ENCODE measurements around the gene GFOD1. TPM values are rescaled to one million over a fixed set of nuclear protein-coding genes. Genes with fewer than 3 reads are reported as not detected.

The GFOD1 gene
- total RNA-seq, 1 donor = 17.5 TPM

DNA sequence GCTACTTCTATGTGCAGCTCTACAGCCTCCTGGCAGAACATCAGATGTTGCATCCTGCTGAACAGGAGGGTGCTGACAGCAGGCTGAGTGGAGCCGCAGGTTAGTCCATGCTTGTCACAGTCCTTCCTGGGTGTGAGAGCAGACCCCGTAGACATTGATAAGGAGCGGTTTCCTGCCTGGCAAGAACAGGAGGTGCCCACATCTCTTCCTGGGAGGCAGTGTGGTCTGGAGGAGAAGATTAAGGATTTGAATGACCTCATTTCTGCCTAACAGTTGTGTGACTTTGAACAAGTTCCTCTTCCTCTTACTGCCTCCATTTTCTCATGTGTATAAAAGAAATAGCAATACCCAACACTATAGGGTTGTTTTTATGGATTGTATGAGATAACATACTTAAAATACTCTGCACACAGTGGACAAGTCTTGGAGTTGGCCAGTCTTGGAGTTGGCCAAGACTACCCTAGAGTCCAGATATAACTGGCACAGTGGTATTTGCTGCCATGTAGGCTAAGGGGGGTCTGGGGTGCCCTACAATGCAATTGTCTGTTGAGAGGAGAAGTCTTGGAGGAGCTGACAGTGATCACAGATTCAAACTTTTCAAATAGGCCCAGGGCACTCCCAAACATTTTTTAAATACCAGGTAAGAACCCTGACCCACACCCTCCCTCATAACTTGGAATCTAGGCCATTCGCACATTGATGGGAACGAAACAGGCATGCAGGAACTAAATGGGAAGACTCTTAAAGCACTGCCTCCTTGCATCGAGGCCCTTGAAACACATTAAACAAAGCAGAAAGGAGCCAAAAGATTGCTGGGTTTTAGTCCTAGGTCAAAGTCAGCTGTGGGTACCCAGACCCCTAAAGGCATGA, 126.5 kb downstream of the GFOD1 start:
- DNase-seq (ENCODE audit: low read depth in 2 of 3, low spot score in 2 of 3) = peak in 1 of 3 donors; percentile 49

DNA sequence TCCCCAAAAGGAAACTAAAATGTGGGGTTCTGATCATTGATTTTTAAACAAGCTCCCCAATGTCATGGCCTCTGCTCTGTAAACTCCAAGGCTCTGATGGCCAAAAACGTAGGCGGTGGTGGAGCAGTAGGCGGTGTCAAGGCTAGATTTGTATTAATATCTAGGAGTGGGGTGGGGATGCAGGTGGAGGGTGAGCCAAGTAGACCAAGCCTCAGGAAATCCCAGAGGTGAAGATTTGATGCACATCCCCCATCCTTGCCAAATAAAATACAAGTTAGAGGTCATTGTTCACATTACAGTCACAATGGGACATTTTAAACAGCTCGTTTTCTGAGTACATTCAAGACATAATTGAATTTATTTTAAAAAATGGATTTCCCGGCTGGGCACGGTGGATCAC, 128.1 kb downstream of the GFOD1 start:
- no peak for DNase-seq (ENCODE audit: low read depth in 2 of 3, low spot score in 2 of 3)

DNA sequence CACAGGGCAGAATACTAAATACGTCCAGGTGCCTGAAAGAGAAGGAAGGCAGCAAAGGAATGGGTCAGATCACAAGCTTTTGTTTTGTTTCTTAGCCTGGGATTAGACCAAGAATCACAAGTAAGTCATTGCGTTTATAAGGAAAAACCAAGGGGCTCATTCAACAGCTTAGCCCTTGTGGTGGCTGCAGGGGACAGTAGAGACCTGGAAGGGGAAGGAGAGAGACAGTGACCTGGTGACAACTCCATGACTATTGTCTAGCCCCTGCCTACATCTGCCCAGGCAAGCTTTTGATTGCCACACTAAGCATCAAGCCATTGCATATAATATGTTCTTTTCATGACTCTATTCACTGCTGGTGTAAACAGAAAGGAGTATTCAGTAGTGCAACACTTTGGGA, 128.9 kb downstream of the GFOD1 start:
- no peak for DNase-seq (ENCODE audit: low read depth in 2 of 3, low spot score in 2 of 3)

DNA sequence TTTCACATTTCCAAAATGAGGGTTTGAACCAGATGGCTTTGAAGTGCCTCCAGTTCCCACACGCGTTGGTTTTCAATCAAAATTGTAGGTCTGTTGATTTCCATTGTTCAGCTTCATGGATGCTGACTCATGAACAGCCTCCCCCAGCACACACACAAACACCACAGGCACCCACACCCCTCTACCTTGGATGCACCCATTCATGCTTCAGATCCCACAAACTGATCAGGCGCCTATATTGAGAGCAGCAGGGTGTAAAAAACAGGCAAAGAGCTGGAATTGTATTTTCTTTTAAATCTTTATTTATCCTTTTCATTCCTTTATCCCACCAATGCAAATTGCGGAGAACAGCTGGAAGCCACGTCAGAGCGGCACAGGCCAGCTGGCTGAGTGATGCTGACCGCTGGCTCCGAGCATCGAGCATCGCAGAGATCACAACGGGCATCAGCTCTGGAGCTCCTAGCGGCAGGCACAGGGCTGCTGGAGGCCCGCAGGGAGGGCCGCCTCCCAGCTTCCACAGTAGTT, 129.8 kb downstream of the GFOD1 start:
- DNase-seq (ENCODE audit: low read depth in 2 of 3, low spot score in 2 of 3) = no peak

DNA sequence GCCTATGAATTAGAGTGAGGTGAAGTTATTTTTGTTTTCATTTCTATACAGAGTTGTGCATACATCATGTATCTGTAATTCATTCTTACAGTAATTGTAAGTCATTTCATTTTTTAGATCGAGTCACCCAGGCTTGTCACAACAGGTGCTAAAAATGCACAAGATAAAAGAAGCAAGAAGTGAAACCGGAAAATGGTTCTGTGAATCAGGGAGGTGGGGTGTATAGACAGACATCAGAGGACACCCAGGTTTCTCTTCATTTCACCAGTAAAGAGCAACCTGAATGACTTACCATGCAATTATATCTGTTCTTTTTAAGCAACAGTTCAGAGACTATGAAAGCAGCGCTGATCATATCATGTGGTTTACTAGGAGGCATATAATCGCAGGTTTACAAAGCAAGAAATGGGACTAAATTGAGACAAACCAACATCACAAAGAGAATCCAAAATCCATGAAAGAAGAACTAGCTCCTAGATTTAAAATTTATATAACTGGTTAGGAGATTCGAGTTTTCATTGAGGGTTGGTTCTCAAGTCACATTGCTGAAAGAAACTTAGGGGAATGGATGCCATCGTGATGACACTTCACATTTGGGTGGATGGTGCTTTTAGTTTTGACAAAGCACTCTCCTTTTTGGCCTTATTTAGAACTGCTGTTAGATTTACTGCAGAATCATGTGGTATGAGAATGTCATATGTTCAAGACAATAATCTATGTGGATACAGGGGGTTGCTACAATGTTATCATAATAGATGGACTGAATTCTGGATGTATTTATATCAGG, 131.2 kb downstream of the GFOD1 start:
- DNase-seq (ENCODE audit: low read depth in 2 of 3, low spot score in 2 of 3) = peak in 1 of 3 donors; percentile 10

DNA sequence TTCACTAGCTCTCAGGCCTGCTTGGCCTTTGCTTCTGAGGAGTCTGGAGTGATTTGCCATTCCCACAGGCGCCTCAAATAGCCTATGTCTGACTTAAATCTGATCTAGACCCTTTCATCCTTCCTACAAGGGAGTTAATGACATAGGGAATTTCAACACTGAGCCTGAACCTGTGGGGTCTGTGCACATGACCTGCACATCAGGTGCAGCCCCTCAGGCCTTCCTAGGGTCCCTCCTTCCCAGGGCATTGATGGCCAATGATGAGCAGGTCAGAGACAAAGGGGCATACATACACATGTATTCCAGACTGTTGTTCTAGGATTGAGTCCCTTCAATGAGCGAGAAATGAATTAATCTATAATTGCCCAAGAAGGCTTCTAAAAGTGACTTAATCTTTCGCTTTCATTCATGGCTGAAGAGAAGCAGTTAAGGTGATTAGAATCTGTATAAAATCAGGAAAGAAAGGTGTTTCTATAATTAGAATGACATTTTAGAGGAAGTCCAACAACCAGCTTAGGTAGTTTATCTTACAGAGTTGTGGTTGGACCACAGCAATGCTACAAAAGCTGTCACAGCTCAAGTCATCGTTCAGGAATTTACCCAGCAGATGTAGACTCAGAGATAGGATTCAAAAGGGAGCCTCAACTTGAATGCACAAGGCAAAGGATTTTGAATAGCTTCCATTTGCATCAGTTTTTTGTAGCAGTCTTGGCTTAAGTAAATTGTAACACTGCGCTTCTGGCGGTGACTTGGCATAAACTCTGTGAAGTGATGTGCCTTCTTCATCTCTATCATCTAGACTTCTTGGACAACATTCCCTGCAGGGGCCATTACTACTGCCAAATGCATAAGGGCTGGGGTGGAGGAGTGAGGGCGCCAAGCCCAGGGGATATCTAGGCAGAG, 132.1 kb downstream of the GFOD1 start:
- DNase-seq (ENCODE audit: low read depth in 2 of 3, low spot score in 2 of 3) = peak in 2 of 3 donors; percentile 75 to 92

DNA sequence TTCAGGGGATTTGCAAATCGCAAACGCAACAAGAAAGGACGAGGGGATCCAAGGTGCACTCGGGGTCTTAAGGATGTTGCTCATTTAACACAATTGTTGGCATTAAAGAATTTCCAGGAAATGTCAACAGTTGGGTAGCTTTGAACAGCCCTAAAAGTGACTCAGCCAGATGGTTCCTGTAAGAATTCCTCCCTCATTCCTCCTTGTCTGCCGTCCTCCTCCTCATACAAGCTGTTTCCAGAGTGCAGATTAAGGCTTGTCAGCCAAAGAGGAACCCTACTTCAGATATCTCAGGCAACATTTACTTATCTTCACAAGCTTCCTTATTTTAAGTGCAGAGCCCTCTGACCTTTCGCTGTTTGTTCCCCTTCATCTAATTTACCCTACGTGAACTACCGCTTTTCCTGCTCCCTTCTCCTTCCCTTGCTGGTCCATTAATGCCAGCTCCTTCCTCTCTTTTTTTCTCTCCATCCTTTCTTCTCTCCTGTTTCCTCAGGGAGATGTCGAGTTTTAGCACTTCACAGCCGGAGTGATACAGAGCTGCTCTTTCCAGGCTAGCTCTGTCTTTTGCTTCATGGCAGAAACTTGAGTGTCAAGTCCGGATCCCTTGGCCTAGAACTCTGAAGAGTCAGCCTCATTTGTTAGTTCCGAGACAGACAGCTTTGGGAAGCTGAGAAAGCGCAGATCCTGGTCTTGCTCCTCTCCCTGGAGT, 132.9 kb downstream of the GFOD1 start:
- peak in 2 of 3 donors; percentile 59 to 70 for DNase-seq (ENCODE audit: low read depth in 2 of 3, low spot score in 2 of 3)

DNA sequence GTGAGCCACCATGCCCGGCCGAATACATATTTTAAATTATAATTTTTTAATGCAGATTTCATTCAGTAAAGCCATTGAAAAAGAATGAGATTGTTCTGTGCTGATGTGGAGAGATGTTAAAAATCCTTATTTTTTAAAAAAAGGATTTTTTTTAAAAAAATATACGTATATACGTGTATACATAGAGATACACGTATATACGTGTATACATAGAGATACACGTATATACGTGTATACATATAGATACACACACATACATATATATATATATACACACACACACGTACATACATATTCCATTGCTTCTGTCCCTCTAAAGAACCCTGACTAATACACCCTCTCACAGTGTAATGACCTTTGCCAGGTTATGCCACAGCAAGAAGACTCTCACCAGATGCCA, 135.2 kb downstream of the GFOD1 start:
- no peak for DNase-seq (ENCODE audit: low read depth in 2 of 3, low spot score in 2 of 3)

DNA sequence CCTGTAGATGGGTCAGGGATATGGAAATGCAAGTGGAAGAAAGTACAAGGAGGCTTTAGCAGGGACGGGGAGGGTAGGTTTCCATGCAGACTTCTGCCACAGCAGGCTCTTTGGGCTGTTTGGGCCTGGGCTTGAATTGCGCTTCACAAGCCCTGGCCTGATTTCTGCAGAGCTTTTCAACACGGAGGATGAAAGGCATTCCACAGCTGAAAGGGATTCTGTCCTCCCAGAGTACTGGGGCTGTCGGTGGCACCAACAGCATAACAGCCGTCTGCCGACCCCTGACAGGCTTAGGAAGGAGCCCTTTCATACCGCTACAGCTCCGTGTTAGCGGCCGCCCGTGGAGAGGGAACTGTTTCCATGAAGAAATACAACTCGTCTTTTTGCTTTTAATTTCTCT, 136.1 kb downstream of the GFOD1 start:
- DNase-seq (ENCODE audit: low read depth in 2 of 3, low spot score in 2 of 3) = no peak

DNA sequence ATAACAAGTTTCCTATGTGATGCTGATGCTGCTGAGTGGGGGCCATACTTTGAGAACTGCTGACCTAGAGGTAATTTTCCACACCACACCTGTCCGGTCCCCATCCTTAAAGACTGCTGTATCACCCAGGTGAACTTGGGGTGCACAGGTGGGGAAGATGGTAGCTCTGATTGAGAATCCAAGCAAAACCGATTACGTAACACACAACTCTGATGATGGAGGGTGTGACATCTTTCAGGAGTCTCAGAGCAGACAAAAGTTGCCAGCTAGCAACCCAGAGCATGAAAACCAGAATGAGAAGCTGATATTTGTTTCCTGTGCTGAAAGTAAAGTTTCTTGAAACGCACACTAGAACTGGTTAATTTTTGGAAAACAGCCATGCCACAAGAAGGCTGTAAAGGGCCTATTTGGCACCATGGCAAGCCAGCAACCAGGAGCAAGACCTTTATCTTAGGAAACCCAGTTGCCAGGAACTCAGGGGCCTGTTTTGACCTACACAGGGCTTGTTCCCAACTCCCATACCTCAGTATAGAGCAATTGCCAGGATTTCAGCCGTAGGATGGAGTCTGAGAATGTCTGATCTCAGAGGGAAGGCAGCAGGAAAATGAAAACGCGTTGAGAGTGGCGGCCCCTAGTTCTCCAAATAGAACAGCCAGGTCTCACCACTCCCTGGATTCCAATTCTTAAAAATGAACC, 137.4 kb downstream of the GFOD1 start:
- no peak for DNase-seq (ENCODE audit: low read depth in 2 of 3, low spot score in 2 of 3)

DNA sequence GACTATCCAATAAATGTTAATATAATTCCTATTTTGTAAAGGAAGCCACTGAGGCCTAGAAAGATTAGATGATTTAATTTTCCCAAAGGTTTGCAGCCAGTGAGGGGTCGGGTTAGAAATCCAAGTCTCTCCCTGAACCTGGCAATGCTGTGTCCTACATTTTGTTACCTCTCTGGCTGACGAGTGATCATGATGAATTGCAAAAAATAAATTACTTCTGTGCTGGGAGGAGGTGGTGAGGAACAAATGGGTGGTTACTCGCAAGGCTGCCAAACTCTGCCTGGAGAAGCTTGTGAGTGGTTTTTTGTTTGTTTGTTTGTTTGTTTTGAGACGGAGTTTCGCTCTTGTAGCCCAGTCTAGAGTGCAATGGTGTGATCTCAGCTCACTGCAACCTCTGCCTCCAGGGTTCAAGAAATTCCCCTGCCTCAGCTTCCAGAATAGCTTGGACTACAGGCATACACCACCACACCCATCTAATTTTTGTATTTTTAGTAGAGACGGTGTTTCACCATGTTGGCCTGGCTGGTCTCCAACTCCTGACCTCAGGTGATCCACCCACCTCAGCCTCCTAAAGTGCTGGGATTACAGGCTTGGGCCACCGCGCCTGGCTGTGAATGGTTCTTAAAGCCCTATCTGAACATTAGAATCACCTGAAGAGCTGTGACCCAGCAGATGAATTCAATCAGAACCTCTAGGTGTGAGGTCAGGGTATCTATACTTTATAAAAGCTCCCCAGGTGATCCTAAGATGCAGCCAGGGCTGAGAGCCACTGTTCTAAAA, 138.9 kb downstream of the GFOD1 start:
- DNase-seq (ENCODE audit: low read depth in 2 of 3, low spot score in 2 of 3) = no peak

DNA sequence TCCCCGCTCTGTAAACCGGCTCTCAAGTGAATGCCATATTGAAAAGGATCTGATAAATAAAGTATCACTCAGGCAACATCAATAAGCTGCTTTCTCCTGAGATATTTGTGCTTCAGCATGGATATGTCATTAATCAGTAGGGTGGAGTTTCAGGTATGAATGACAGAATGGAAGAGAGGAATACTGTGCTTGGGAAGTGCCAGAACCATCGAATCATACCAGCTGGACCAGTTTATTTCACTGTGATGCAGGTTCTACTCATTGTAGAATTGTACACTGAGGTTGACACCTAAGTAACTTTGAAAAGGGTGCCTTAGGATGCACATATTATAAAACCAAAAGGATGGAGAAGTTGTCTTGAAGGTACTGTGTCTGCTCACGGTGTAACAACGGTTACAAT, 141.2 kb downstream of the GFOD1 start:
- DNase-seq (ENCODE audit: low read depth in 2 of 3, low spot score in 2 of 3) = no peak

DNA sequence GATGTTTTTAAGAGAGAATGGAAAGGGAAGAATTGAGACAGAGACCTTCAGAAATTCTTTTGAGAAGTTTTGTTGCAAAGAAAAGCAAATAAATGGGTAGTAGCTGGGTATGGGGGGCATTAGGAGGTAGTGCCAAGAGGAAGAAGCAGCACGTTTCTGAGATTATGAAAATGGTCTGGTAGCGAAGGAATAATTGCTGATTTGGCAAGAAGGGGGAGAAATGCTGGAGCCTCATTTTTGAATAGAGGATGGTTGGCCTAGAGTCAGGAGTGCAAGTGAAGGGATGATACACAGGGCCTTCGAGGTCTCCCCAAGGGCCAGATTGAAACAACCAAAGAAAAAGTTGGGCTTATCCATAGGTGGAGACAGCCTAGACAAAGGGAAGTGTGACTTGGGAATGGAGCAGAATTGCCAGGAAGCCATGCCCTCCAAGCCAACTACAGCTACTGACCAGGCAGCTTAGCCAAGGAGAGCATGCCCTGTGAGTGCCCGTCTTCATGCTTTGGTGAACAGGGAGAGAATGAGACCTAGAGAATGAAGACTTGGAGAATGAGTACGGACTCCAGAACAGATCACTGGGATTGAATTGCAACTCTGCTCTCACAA, 144.9 kb downstream of the GFOD1 start:
- DNase-seq (ENCODE audit: low read depth in 2 of 3, low spot score in 2 of 3) = no peak

DNA sequence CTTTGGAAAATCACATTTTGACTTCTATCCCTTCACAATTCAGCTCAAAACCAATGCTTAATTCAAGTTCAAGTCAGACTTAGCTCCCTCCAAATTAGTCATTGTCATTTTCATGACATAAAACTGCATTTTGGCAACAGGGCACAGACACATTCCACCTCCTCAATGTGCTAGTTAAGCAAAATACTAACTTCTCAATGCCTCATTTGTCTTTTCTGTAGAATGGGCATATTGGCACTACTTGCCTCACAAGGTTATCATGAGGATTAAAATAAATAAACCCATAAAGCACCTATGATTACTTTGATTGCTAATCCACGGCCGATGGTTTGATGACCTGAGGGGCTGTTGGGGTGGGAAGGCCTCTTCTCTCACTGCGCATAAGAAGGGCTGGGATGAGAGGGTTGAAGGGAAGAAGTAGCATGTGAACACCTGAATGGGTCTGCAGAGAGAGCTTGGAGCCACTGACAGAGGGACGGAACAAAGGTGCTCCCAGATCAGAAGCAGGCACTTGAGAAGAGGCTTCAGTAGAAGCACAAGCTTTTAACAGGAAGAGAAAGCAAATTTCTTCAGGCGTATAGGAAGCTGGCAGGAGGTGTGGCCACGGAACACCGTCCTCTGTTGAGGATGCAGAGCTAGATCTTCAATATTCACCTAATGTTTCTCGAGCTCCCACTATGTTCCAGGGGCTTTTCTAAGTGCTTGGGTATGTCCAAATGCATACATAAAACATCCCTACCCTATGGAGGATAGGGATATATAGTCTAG, 147.4 kb downstream of the GFOD1 start:
- no peak for DNase-seq (ENCODE audit: low read depth in 2 of 3, low spot score in 2 of 3)

DNA sequence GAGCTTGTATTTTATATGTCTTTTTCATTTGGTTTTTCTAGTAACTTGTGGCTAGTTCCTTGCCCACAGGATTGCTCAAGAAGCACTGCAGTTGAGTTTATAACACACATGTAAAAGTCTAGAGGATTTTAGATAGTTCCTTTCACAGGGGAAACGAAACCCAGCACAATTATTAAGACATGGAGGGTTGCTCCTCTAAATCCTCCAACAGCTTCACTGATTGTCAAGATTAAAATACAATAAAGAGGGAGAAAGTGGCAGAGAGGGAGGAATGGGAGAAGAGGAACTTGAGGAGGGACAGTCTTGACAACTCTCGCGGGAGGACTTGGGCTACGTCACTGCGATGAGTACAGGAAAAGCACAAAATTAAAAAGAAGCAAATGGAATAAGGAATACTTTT, 149.4 kb downstream of the GFOD1 start:
- peak in 1 of 3 donors; percentile 63 for DNase-seq (ENCODE audit: low read depth in 2 of 3, low spot score in 2 of 3)

DNA sequence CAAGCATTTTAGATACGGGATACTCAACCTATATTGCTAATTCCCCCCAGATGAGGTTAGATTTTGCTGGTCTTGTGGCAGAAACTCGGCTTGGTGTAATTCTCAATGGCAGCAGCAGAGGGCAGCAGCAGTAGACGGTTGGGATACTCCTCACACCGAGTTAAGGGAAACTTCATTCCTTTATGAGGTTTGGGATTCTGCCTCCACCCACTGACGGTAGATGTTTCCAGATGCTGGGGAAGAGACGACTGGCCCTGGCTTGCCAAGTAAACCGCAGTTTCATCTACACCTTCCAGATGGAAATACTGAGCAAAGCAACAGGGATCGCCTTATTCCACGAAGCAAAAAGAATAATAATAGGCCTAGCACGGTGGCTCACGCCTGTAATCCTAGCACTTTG, 150.8 kb downstream of the GFOD1 start:
- DNase-seq (ENCODE audit: low read depth in 2 of 3, low spot score in 2 of 3) = peak; percentile 52 to 71 (median 64)

DNA sequence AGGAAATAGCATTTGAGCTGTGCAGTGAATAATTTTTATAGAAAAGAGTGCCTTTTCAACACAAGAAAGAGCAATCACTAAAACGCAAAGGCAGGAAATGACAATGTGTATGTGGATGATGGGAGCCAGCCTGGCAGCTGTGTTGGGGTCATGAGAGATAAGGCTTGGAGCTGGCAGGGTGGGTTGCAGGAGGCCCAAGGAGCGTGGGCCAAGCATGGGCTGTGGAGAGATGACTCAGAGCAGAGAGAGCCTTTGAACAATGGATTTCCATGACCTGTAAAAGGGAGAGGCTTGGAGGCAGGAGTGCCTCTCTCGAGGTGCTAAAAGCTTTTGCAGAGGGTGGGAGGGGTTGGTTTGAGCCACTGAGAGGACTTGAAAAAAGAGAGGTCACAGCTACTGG, 152.4 kb downstream of the GFOD1 start:
- DNase-seq (ENCODE audit: low read depth in 2 of 3, low spot score in 2 of 3) = peak in 2 of 3 donors; percentile 62 to 79

DNA sequence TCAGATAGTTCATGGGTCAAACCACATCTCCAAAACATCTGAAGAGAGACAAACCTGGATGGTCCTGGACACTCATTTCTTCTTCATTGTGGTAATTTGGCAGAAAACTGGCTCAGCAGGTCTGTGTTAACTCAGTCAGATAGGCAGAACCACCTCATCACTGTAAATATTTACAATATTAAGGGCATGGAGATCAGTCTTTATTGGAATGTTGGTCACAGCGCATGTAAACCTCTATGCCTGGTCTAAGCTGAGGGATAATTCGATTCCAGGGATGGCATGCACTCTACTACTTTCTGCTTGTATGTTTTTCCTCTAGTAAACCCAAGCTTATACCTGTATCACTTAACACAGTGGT, 155.1 kb downstream of the GFOD1 start:
- no peak for DNase-seq (ENCODE audit: low read depth in 2 of 3, low spot score in 2 of 3)
